ENCODE results near the gene ARGLU1. TPM values are rescaled to one million over a fixed set of nuclear protein-coding genes. Genes with fewer than 3 reads are reported as not detected.
A peak's percentile ranks its signal among the peaks of the same experiment; 100 is the strongest.

The ARGLU1 gene
- total RNA-seq, 4 donors from 2014 or later: 46.7 to 77.2 (median 62.6) TPM

GRCh38 chr13:106532111-106532929 lies 35.6 kb downstream of the ARGLU1 start:
- Histone ChIP-seq H3K9me3 (no peaks in the 10 kb centered on the region), H3K4me3 (peak overlapping the region; percentile 78 to 85 (median 82)), H3K4me1 (peaks cover 27 to 67% (median 57%) of the 10 kb centered on the region in 4 donors), H3K27me3 (no peaks in the 10 kb centered on the region), H3K36me3 (no peaks in the 10 kb centered on the region), H3K27ac (replicated peaks in 1 of 4) (peak overlapping the region; percentile 84 to 90 (median 84))
- WGBS: 32% methylated on average over 18 of the region's 18 CpGs
- no peak for DNase-seq (ENCODE audit: extremely low spot score)
- no peak for TF ChIP-seq POLR2AphosphoS5 (IDR thresholded peaks at IDR 0.05)
- TF ChIP-seq CTCF (IDR thresholded peaks at IDR 0.05): no peak
- no peak for TF ChIP-seq POLR2A (IDR thresholded peaks at IDR 0.05; ENCODE audit: low read depth)
- TF ChIP-seq EP300 (IDR thresholded peaks at IDR 0.05): no peak
- intact Hi-C loops (cut with DNase I): loop anchor here (5.0 to 10.0 kb wide), 3 partner anchors 85 to 1958 kb away; no protein-coding TSS in a partner anchor

DNA sequence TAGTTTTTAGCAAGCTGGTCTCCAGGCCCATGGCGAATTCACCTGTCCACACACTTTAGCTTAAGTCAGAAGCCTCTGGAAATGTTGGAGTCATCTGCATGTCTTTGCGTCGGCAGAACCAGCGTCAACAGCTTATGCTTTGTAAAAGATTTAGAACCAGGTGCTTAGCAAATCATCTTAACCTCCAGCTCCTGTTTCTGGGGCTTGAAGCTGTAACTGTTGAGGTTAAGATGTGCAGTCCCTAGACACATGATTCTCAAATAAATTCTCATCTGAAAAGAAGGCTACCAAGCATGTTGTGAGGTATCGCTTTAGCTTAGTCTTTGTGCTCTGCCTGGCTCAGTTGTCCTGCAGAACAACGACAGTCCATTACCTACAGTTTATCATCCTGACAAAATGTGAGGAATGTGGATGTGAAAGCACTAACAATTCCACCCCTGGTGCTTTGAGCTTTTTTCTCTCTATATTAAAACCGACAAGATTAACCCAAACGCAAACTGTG lies 36.9 kb downstream of the ARGLU1 start:
- Histone ChIP-seq H3K9me3 (no peaks in the 10 kb centered on the region), H3K27ac (replicated peaks in 1 of 4) (peak overlapping the region in 2 of 4 donors; percentile 84 to 90), H3K4me1 (peaks cover 18 to 61% (median 51%) of the 10 kb centered on the region in 4 donors), H3K36me3 (no peaks in the 10 kb centered on the region), H3K27me3 (no peaks in the 10 kb centered on the region), H3K4me3 (peak overlapping the region in 3 of 4 donors; percentile 1 to 12 (median 6))
- DNase-seq (ENCODE audit: extremely low spot score): no peak
- no peak for TF ChIP-seq POLR2A (IDR thresholded peaks at IDR 0.05; ENCODE audit: low read depth)
- TF ChIP-seq EP300 (IDR thresholded peaks at IDR 0.05): no peak
- no peak for TF ChIP-seq POLR2AphosphoS5 (IDR thresholded peaks at IDR 0.05)
- no peak for TF ChIP-seq CTCF (IDR thresholded peaks at IDR 0.05)
- WGBS: 88% methylated on average over 8 of the region's 8 CpGs
- intact Hi-C loops (cut with DNase I): loop anchor here (5.0 to 10.0 kb wide), 3 partner anchors 86 to 1956 kb away; no protein-coding TSS in a partner anchor

DNA sequence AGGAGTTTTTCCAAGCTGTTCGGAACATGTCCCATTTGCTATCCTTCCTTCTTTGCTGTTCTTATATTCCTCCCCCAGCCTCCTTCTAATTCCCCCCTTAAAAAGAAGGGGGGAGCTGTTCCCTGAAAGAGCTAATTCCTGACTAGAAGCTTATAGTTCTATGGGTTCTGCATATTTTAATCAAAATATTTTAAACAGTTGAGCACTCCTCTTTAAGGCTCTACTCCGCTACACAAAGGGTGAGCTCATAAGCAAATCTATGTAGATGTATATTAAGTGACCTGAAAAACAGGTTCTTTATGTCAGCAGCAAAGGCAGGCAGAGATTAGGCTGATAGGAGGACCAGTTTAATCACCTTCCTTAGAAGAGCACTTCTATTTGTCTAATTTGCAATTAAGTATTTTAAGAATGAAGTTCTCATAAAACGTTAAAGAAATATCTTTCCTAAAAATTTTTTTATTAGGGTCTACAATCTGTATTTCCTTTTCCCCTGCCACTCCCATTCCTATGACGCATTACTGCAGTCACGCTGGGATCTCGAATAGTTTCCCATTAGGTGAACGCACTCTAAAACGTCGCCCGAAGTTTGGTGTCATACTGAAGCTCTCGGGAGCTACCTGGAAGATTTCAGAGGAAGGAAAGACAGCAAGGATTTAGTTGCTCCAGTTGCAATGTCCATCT lies 37.6 kb downstream of the ARGLU1 start:
- Histone ChIP-seq H3K36me3 (no peaks in the 10 kb centered on the region), H3K9me3 (no peaks in the 10 kb centered on the region), H3K27ac (replicated peaks in 1 of 4) (peak overlapping the region in 2 of 4 donors; percentile 84 to 90), H3K27me3 (no peaks in the 10 kb centered on the region), H3K4me1 (peaks cover 18 to 57% (median 47%) of the 10 kb centered on the region in 4 donors), H3K4me3 (peak overlapping the region in 2 of 4 donors; percentile 6 to 12)
- intact Hi-C loops (cut with DNase I): loop anchor here (5.0 to 10.0 kb wide), 3 partner anchors 87 to 1956 kb away; no protein-coding TSS in a partner anchor
- TF ChIP-seq POLR2A (IDR thresholded peaks at IDR 0.05; ENCODE audit: low read depth) (no peak), POLR2AphosphoS5 (IDR thresholded peaks at IDR 0.05) (peak in 1 of 2 donors; percentile 27), CTCF (IDR thresholded peaks at IDR 0.05) (no peak), EP300 (IDR thresholded peaks at IDR 0.05) (no peak)
- DNase-seq (ENCODE audit: extremely low spot score): no peak
- WGBS: 85% methylated on average over 11 of the region's 11 CpGs

DNA sequence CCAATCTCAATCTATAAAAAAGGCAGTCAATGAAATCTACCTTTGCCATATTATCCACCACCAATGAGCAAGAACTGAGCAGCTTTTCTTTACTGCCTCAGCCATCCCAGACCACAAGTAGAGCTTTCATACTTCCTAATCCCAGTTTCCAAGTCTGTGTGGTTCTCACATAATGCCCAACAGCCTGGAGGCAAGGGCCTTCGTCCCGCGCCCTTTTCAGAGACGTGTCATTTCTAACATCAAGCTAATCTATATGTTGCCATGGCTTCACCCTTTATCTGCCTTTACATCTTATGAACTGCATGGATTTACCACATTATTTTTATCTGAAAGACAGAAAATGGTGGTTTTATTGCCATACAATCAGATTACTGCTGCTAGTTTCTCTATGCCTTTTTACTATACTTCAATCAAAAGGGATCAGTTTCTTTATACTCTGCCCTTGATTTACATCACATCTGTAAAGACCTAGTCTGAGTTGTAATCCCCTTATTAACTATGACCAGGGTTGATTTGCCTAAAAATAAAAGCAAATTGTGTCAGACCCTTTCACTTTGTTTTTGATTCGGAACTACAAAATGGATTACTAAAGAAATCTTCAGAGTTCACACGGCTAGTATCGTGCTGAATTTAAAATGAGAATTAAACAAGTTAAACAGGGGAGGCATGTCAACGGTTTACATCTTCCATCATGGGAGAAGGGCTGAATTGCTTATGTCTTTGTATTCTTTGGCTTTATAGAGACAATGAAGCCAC lies 38.3 kb downstream of the ARGLU1 start:
- DNase-seq (ENCODE audit: extremely low spot score): no peak
- intact Hi-C loops (cut with DNase I): loop anchor here (5.0 to 10.0 kb wide), 3 partner anchors 88 to 1955 kb away; no protein-coding TSS in a partner anchor
- no peaks in the 10 kb centered on the region for H3K27me3 ChIP-seq
- peaks cover 18 to 54% (median 44%) of the 10 kb centered on the region in 4 donors for H3K4me1 ChIP-seq
- peak overlapping the region in 1 of 4 donors; percentile 1 for H3K27ac ChIP-seq (replicated peaks in 1 of 4)
- H3K9me3 ChIP-seq: no peaks in the 10 kb centered on the region
- no peaks in the 10 kb centered on the region for H3K36me3 ChIP-seq
- TF ChIP-seq POLR2A (IDR thresholded peaks at IDR 0.05; ENCODE audit: low read depth) (no peak), CTCF (IDR thresholded peaks at IDR 0.05) (no peak), EP300 (IDR thresholded peaks at IDR 0.05) (no peak), POLR2AphosphoS5 (IDR thresholded peaks at IDR 0.05) (no peak)
- H3K4me3 ChIP-seq: no peak overlapping the region
- 79% methylated on average over 8 of the region's 8 CpGs for WGBS
